Measurements from ENCODE around the gene COX18.

GRCh38 chr4:73068491-73069337 is 802 bp downstream of the COX18 start:
- TF ChIP-seq CTCF (IDR thresholded peaks at IDR 0.05; ENCODE audit: insufficient read depth, low read length, poor library complexity, severe bottlenecking) (no peak), EZH2phosphoT487 (conservative IDR thresholded peaks at IDR 0.05; ENCODE audit: low read length) (no peak)
